GM18508 (cell line): ENCODE measurements around the gene TEX19.

Experiments
- ATAC-seq: cut with Tn5 transposase; IDR thresholded peaks from one replicate; pipeline ENCODE4 v1.9.1; 2021; ENCODE audit warnings: moderate number of reproducible peaks; ENCODE audit not compliant: insufficient read depth, unreplicated experiment

TEX19 gene

GRCh38 chr17:82320956-82321927, 37.8 kb upstream of the TEX19 start:
- no peak for ATAC-seq

GRCh38 chr17:82321947-82322466, 37.0 kb upstream of the TEX19 start:
- no peak for ATAC-seq

DNA sequence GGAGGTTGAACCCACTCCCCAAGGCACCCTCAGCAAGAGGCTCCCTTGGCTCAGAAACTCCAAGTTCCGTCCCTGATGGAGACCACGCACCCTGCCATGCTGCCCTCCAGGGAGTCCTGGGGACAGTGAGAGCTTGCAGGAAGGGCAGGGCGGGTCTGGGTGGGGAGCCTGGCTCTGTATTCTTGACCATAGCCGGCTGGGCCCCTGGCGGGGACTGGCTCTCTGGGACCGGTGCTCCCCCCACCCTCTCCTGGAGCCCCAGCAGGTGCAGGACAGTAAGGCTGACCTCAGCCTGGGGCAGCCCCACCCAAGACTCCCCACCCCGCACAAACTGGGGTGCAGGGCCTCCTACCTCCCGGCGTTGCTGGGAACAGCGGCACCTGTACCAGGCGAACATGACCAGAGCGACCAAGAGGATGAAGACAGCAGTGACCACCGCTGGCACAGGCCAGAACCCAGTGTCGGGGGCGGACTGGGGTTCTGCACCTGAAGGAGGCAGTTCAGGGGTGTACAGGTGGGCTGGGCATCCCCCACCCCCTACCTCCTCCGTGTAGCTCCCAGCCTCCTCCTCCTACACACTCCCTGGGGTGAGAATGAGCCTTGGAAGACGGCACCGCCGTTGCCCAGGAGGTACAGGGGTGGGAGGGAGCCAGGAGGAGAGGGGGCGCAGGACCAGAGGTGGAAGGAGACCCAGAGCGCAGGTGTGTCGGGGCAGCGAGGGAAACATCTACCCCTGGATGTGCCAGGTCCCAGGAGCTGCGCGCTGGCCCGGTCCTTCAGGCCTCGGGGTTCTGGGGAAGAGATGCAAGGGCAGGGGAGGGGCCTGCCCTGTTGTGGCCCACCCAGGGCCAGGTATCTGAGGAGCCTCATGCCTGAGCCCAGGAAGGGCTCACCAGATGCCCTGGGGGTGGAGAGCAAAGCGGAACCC, 36.3 kb upstream of the TEX19 start:
- no peak for ATAC-seq

GRCh38 chr17:82323514-82324234, 35.4 kb upstream of the TEX19 start:
- ATAC-seq = no peak

- no peak for ATAC-seq
These were observed 34.3 kb upstream of the TEX19 start for GRCh38 chr17:82324566-82325285.

GRCh38 chr17:82325286-82326180, 33.5 kb upstream of the TEX19 start:
- ATAC-seq = no peak

GRCh38 chr17:82327289-82327688, 31.8 kb upstream of the TEX19 start:
- no peak for ATAC-seq

DNA sequence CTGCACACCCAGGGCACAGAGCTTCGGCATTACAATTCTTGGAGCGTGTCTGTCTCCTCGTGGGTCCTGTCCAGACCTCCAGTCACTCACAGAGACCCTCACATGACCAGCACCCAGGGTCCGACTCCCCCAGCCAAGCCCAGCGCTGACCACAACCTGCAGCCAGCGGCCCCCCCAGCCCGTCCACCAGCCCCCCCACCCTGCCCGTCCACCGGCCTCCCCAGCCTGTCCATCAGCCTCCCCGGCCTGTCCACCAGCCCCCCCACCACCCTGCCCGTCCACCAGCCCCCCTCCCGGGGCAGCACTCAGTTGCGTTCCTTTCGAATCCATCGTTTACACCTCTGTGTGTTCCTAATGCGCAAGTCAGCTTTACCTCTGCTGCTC, 31.3 kb upstream of the TEX19 start:
- no peak for ATAC-seq

GRCh38 chr17:82328141-82328993, 30.7 kb upstream of the TEX19 start:
- no peak for ATAC-seq

- ATAC-seq = no peak
These were observed 30.0 kb upstream of the TEX19 start for GRCh38 chr17:82328994-82329507.

- ATAC-seq = no peak
These were observed 29.2 kb upstream of the TEX19 start for GRCh38 chr17:82329683-82330321.

GRCh38 chr17:82330322-82331239, 28.5 kb upstream of the TEX19 start:
- no peak for ATAC-seq

GRCh38 chr17:82331345-82331939, 27.6 kb upstream of the TEX19 start:
- ATAC-seq = no peak

GRCh38 chr17:82332669-82333278, 26.3 kb upstream of the TEX19 start:
- no peak for ATAC-seq
